Limb (tissue), 2 donors: ENCODE measurements around the gene CHCHD6.

Source experiments
- DNase-seq, 2 donors: peaks; one replicate each; pipeline ENCODE4 v3.0.0-alpha.2; 2016; ENCODE audit errors: extremely low spot score in 2 of 2

Gene CHCHD6

DNA sequence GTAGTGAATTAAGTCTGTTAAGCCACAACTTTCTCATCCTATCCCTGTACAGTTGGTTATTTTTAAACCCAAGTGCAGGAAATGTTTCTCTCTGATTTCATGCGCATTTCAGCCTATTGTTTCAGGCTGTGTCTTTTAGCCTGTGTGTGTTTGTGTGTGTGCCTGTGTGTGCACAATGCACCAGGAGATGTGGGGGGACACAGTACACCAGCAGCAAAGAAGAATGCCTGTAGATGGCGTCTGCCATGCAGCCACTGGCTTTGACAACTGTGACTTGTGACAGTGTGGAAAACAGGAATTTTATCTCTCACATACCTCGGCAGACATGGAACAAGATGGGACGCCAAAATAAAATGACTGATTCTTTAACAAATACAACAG is 235.3 kb downstream of the CHCHD6 start:
- peak in 1 of 2 donors; percentile 22 for DNase-seq

DNA sequence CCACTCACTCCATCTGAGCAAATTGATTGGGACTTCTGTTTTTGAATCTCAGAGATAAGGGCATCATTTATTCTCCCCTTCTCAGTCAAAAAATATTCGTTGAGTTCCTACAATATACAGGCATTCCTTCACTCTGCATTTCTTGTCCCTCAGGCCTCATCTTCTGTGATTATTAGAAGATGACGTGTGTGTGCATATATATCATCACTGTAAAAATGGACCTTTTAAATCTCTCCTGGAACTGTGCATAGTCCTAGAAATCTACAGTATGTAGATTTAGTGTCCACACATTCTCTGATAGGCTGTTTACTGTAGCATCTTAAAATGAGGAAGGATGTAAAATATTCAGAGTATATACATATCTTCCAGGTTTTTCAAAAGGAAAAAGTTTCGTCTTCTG is 235.7 kb downstream of the CHCHD6 start:
- no peak for DNase-seq

DNA sequence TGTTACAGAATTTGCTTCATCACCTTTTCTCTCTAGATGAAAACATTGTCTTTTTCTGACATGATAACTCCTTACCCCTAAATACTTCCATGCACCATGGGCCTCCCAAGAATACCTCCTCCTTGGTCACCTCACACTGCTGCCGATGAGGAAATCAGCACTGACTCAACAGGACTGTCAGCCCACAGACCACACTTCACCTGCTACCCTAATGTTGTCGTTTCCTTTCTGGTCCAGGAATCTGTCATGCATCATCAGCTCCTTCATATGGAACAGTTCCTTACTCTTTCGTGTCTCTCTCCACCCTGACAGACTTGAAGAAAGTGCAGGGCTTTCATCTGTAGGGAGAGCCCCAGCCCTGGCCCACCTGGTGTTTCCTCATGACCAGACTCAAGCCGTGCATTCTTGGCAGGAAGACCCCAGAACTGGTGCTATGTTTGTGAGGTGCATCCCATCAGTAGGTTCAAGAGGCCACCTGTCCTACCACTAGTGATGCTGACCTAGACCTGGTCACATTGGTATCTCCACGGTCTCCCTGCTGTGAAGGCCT is 237.8 kb downstream of the CHCHD6 start:
- peak in 1 of 2 donors; percentile 7 for DNase-seq

DNA sequence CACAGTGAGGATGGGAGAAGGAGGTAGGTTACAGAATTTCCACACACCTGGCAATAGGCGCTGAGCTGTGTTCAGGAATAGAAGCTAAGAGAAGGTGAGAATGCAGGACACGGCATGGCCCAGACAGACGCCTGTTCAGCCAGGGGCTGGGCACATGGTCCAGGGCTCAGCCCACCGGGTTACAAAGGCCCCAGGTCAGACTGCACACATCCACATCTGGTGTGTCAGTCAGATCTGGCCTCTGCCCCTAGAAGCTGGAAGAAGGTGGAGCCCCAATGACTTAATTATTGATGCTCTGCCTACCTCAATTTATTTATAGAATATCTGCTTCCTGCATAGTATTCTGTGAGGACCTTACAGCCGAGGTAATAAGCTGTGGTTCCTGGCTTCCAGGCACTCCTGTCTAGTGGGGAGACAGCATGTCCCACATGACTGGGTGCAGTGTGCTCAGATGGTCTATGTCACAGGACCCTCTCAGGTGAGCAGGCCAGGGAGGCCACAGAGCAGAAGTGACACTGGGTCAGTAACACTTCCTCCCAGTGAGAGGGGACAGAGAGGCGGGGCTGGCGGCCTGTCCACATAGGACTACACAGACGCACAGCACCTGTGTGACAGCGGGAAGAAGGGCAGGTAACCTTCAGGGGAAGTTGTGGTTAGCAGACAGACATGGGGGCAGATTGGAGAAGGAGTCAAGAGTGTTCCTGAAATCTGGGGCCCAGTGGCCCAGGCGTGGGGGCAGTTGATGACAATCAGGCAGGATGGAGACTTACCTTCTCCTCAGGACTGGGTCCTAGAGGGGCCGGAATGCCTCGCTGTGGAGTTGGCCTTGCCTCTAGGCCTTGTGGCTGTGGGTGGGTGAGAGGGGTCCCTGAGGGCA is 240.3 kb downstream of the CHCHD6 start:
- DNase-seq = no peak

DNA sequence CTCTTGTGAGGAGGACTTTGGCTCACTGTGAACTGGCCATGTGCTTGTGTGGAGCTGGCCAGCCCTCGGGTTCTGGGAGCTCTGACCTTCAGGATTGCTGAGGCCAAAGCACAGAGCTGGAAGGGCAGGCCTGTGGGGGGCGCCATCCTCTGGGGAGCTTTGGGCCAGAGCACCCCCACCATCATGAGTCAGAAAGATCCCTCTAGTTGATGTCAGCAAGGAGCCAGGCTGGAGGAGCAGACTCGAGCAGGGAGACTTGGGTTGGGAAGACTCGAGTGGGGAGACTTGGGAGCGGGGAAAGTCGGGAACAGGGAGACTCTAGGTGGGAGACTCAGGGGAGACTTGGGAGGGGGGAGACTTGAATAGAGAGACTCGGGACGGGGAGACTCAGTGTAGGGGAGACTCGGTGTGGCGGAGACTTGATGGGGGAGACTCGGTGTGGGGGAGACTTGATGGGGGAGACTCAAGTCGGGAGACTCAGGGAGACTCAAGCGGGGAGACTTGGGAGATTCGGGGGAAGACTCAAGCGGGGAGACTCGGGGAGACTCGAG is 241.2 kb downstream of the CHCHD6 start:
- no peak for DNase-seq

DNA sequence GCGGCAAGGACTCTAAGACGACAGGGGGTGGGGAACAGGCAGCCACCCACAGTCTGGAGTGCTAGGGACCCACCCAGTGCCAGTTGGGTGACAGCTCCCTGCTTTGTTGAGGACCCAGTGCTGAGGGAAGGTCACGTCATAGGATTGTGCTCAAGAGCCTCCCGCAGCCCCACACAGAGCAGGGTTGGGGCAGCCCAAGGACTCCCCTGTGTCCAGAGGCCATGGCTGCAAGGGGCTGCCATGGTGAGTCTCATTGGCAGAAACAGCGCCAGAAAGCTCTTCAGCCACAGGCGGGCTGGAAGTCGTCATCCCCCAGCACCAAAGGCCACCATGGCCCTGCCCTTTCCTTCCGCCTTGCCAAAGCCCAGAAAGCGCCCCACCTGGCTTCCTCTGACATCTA is 241.9 kb downstream of the CHCHD6 start:
- no peak for DNase-seq

DNA sequence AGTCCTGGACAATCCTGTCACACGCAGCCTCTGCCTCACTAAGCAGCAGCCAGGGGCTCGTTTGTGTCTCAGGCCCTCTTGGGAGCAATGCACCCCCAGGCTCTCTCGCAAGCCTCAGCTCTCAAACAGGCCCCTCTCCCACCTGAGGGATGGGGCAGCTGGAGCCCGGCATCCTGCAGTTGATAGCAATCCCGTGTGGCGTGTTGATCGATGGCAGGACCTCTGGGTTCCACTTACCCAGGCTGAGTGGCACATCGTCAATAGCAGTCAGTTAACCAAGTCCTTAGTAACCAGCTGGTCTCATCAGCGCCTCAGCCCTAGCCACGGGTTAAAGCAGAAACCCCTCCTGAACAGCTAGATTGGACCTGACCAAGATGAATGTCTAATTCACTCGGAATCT is 242.4 kb downstream of the CHCHD6 start:
- no peak for DNase-seq

DNA sequence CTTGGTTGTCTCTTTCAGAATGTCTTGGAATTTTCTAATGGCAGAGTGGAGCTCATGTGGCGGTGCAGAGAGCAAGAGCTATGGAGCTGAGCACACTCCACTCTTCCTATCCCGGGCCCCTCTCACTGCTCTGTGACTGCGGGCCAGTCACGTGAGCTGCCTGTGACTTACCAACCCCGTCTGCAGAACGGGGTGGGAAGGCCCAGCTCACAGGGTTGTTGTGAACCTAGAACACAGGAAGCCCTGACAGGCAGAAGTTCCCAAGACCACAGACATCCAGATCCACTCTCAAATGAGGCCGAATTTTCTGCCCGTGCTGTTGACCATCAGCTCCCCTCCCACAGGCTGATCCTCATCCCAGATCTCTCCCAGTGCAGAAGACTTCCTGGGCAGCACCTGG is 243.4 kb downstream of the CHCHD6 start:
- DNase-seq = no peak

DNA sequence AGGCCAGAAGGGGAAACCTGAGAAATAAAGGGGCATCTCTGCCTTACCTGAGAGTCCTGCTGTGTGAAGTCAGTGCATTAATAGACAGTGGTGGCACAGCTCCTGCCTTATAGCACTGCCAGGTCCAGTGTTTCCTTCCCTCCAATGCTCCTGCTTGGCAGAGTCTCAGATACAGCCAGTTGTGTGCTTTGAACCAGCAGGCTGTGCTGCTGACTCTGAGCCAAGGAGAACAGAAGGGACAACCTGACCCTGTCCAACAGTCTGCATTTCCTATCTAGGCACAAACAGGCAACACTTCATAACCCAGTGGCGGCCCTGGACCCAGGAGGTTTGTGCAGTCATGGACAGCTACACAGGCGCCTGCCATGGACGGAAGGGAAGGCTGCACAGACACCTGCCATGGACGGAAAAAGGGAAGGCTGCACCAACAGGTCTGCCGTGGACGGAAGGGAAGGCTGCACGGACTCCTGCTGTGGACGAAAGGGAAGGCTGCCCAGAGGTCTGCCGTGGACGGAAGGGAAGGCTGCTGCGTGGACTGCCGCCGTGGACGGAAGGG is 245.0 kb downstream of the CHCHD6 start:
- no peak for DNase-seq

DNA sequence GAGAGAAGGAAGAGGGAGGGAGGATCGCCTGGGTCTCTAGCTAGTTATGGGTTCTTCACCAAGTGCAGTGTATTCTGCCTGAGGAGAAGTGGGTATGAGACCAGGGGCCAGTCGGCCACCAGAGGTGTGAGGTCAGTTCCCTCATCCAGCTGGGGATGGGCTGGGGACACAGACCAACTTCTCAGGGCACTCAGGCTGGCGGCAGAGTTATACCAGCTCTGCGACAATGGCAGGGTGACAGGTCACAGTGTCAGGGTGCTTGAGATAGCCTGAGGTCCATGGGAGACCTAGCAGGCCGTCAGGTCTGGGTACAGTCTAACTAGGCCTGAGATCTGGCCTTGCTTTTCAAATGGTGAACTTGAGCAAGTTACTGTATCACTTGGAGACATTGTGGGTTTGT is 247.5 kb downstream of the CHCHD6 start:
- DNase-seq = no peak

DNA sequence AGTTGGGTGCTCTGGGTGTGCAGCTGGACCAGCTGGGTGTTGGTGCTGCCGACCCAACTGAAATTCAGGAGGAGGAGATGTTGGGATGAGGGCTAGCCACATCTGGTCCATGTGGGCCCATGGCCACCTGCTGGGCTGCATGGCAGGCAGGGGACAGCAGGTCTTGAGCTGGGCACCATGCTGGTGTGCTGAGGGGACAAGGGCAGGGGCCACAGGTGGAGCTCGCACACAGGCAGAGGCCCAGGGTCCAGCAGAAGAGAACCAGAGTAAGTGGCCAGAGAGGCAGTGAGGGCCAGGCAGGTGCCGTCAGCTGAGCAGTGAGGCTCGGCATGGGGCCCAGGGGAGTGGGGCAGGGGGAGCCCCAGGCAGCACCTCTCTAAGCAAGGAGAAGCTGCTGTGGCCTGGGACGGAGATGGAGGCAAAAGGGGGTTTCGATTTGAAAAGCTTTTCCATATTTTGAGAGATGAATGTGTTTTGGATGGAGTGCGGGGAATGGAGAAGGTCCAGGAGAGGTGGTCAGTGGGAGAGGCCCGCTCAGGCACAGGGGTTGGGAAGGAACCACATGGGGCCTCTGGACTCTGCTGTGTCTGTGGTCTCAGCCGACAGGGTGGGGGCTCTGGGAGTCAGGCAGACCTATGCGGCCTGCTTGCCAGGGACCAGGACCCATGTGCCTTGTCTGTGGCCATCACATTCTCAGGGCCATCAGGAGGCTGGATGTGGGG is 248.4 kb downstream of the CHCHD6 start:
- DNase-seq = peak in 1 of 2 donors; percentile 14

DNA sequence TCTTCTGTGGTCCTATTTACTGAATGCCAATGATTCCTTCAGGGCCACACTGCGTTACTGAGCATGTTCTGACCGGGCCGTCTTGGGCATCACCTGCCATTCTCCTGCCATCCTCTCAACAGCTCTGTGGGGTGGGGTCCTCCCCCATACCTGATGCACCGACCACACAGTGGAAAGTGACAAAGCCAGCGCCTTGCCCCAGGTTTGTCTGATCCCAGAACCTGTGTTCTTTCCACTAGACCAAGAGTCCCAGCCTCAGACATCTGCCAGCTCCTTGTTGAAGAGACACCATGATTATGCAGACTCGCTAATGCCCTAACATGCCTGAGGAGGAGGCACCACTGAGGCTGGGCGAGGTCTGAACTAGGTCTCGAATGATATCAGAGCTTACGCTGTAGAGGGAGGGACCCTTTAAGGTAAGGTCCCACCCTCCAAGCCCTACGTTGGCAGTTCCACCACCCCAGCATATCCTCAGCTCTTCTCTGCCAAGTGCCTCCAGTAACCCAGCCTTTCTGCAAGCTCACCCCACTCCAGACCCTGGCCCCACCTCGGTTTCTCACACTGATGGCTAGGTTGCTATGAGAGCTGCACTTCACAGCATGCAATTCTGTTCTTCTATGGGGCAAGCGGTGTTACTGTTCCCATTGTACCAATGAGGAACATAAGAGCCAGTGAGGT is 249.1 kb downstream of the CHCHD6 start:
- DNase-seq = no peak

DNA sequence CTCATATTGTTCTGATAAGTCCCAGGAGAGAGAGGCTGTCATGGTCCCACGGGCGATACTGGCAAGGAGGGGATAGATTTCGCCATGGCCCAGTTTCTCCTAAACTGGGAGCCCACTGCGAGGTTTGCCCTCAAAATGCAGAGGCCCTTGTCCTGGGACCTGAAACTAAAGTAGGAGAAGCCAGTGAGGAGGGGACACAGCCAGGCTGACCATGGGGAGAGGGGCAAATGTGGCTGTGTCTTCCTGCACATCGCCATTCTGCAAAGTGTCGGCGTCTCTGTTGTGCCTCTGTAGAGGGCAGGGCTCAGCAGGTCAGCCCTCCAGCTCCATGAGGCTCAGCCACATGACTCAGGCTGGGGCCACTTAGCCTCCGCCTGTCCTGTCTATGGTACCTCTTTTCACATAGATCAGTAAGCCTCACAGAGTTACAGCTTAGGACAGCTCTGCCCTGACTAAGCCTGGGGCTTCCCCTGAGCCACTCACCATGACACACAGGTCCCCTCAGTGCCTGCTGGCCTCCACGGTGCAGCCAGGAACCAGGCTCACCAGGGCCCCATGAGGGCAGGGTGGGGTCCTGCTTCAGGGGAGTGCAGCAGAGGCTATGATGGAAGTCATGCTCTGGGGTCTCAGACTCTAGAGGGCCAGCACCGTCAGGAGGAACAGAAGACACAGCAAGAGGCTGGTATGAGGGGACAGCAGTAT is 250.3 kb downstream of the CHCHD6 start:
- no peak for DNase-seq

DNA sequence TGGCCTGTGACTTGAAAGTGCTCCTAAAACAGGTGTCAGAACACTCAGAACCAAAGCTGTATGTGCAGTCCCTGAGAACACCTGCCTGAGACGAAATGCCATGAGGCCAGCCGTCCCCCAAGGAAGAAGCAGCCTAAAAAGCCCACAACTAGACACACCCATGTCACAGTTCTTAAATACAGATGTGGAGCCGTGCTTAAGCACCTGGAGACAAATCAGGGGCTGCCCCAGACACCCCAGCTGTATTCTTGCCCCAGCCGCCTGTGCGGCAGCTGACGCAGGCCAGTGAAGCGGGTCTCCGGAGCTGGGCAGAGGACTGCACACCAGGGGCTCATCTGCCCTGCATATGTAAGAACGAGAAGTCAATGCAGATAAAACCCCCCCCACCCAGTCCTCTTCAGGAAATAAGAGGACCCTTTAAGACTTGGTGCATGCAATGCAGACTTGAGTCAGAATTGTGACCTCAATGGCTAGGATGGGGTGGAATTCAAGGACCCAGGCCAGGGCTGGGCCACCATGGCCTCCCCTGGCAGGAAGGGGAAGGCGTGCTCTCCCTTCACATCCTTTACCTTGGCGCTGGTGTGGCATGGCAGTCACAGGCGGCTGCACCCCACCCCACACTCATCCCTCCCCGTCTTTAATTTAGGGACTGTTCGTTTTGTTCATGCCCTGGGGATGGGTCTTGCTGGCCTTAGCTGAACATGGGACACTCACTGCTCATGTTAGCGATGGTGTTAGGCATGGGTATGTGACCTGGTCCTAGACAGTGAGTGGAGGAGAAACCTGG is 251.2 kb downstream of the CHCHD6 start:
- DNase-seq = no peak

DNA sequence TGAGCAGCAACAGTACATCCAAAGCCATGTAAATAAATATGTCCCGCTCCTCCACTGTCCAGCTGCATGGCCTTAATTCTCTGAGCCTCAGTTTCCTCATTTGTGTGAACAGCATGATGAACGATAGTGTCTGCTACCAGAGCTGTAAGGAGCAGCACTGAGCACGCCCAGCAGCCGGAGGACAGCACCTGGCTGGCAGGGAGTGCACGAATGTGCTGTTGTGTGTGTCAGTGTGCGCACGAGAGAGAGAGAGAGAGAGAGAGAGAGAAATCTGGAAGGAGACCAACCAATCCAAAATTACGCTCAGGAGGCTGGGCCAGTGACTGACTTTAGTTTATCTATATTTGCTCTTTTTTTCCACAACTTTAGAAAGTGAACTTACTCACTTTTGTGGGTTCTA is 252.3 kb downstream of the CHCHD6 start:
- no peak for DNase-seq

DNA sequence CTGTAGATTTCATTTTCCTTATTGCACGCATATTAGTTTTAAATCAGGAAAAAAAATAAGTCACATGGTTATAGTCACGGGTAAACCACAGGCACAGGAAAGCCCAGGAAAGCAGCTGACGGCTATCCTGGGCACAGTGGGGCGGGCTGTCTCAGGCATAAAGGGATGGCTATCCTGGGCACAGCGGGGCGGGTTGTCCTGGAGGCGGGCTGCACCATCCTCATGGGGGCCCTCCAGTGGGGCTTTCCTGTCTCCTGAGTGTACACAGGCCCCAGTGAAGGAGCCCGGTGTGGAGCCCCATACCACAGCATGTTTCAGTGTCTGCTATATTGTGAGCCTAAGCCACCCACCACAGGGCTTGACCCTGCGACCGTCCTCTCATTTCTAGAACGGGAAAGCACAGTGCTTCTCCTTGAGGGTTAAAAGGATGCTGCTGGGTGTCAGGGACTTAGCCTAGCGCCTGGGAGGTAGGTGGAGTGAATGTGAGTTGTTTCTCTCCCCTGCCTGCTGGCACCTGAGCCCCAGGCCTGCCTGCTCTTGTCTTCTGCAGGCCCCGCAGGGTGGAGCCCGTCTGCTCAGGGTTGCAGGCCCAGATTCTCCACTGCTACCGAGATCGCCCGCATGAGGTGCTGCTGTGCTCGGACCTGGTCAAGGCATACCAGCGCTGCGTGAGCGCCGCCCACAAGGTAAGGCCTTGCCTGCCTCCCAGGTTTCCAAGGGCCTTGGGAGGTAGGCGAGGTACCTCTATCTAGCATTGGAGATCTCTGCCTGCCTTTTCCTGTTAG is 253.0 kb downstream of the CHCHD6 start:
- DNase-seq = no peak

DNA sequence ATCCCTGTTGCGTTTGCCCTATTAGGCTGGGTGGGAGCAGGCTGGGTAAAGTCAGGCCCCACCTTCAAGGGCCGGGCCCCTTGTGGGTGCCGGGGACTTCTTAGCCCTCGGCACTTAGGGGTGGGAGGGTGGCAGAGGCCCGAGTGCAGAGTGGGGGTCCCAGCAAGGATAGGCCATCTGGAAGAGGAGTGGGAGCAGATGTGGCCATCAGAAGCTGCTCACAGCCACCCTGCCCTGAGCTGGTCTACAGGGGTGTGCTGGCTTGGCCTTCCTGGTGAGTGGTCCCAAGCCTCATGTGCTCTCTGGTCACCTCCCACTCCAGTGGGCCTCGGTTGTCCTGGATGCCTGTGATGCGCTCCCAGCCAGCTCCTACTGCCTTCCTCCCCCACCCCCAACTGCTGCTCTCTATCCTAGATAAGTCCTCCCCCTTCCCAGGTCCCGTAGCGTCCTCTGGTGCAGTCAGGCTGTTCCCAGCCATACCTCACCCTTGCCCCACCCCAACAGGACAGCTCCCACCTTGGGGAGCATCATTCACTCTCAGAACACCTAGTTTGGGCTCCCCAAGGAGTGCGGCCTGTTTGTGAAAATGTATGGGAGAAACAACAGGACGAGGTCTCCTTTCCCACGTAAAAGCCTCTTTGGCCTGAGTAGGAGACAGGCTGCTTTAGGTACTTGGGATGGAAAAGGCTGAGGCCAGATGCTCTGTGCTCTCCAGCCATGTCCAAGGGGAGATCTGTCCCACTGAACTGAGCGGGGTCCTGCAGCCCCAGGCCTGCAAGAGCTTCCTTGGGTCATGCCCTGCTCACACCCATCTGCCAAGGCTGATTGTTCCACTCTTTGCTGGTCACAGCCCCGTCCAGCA is 254.0 kb downstream of the CHCHD6 start:
- no peak for DNase-seq

DNA sequence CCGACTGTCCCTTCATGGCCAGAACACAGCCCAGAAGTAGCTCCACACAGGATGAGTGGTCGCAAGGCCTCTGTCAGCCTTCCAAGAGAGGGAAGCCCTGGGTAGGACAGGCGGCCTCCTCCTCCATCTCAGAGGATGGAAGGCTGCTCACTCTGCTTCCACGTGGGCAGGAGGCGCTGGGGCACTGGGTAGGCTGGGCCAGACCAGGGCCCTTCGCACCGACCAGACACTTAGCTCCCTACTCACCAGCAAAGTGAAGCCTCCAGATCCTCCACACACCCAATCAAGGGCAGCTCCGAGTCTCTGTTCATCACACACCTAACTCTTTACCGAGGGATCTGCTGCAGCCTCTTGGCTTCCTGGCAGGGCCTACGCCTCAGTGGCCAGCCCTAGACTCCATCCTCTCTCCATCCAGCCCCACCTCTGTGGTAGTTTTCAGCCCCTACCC is 254.6 kb downstream of the CHCHD6 start:
- DNase-seq = no peak
